ENCODE measurements around the gene CACNA1H.

CACNA1H gene

DNA sequence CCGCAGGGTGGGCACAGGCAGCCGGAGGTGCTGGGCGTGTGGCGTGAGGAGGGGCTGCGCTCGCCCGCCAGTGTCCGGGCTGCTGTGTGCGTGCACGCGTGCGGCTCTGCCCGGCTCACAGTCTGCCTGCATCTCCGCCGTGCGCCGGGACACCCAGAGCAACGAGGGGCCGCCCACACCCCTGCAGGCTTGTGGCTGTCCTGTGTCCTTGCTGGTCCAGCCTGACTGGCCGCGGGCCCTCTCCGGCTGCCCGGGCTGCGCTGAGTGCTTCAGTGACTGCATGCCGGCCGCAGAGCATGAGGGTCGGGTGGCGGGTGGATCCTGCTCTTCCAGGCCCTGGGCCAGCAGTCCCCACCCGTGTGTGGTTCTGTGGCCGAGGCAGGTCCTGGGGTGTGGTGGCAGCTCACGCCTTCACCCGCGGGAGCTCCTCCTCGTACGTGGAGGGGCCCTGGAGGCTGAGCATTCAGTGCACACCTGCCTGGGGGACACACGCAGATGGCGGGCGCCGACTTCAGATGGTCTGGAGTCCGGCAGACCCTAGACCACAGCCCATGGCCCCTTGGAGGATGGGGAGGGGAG lies 59.8 kb downstream of the CACNA1H start:
- no peak overlapping the region for H3K4me3 ChIP-seq (ENCODE audit: low read length)
- DNase-seq (ENCODE audit: low read depth), result no peak
- TF ChIP-seq CTCF (conservative IDR thresholded peaks at IDR 0.05; ENCODE audit: low read depth, low read length), result no peak

GRCh38 chr16:1213231-1213630 lies 60.3 kb downstream of the CACNA1H start:
- DNase-seq (ENCODE audit: low read depth), result no peak
- no peak overlapping the region for H3K4me3 ChIP-seq (ENCODE audit: low read length)
- no peak for TF ChIP-seq CTCF (conservative IDR thresholded peaks at IDR 0.05; ENCODE audit: low read depth, low read length)

DNA sequence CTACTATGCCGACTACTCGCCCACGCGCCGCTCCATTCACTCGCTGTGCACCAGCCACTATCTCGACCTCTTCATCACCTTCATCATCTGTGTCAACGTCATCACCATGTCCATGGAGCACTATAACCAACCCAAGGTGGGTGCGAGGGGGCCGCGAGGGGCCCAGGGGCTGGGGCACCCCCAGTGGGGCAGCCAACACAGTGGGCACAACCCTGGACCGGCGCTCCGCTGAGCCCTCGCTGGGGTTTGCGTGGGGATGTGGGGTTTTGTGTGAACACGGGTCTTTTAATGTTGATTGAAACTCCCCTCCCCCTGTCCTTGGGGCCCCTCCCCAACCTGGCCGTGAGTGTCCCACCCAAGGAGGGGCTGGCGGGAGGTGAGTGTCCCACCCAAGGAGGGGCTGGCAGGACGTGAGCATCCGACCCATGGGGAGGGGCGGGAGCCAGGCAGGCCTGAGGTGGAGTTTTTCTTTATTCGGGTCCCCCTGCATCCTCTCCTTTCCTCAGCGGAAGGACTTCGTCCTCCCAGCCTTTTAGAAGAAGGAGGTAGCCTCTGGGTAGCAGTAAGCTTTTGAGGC lies 61.0 kb downstream of the CACNA1H start:
- no peak for TF ChIP-seq CTCF (conservative IDR thresholded peaks at IDR 0.05; ENCODE audit: low read depth, low read length)
- no peak overlapping the region for H3K4me3 ChIP-seq (ENCODE audit: low read length)
- DNase-seq (ENCODE audit: low read depth), result no peak

- TF ChIP-seq CTCF (conservative IDR thresholded peaks at IDR 0.05; ENCODE audit: low read depth, low read length), result no peak
- H3K4me3 ChIP-seq (ENCODE audit: low read length), result no peak overlapping the region
- DNase-seq (ENCODE audit: low read depth), result no peak
Measured at GRCh38 chr16:1214719-1215118, 61.8 kb downstream of the CACNA1H start.

- no peak for DNase-seq (ENCODE audit: low read depth)
- no peak overlapping the region for H3K4me3 ChIP-seq (ENCODE audit: low read length)
- TF ChIP-seq CTCF (conservative IDR thresholded peaks at IDR 0.05; ENCODE audit: low read depth, low read length), result no peak
Measured at GRCh38 chr16:1215574-1216295, 62.8 kb downstream of the CACNA1H start.

- H3K4me3 ChIP-seq (ENCODE audit: low read length), result no peak overlapping the region
- DNase-seq (ENCODE audit: low read depth), result no peak
- no peak for TF ChIP-seq CTCF (conservative IDR thresholded peaks at IDR 0.05; ENCODE audit: low read depth, low read length)
Measured at GRCh38 chr16:1216296-1216619, 63.4 kb downstream of the CACNA1H start.
